A673 (cell line): ENCODE measurements around the gene HESX1. TPM values are rescaled to one million over a fixed set of nuclear protein-coding genes. Genes with fewer than 3 reads are reported as not detected.

Experiments
- BruUV-seq: library from RNA; stranded (reverse); fragments of 400-500 nt; replicated peaks from 2 replicates; lab custom pipeline; 2021; lab: Mats Ljungman, UMichigan
- CTCF ChIA-PET: fragments of 300-600 bp; sonication (Branson Sonifier 250); formaldehyde crosslinking; loops from one replicate; lab custom pipeline; 2022; ENCODE audit warnings: antibody characterized with exemption; lab: Charles Lee
- POLR2A ChIA-PET: fragments of 300-600 bp; sonication (Branson Sonifier 250); formaldehyde crosslinking; loops from one replicate; lab custom pipeline; 2022; ENCODE audit warnings: antibody characterized with exemption; ENCODE audit not compliant: low non-redundant PET; lab: Charles Lee
- DNase-seq: peaks from one replicate; pipeline ENCODE4 v3.0.0-alpha.2; 2015; ENCODE audit warnings: low spot score
- H3K27ac ChIP-seq: fragments of 200-600 bp; sonication (generic); 2 replicates; pipeline ENCODE4 v1.5.1; 2016; ENCODE audit warnings: mixed run types, low read depth, mild to moderate bottlenecking, mixed read lengths, antibody characterized with exemption, low read length; ENCODE audit not compliant: poor library complexity, severe bottlenecking
- H3K27me3 ChIP-seq: fragments of 200-600 bp; sonication (generic); replicated peaks from 2 replicates; pipeline ENCODE4 v1.6.1; 2017; ENCODE audit warnings: mixed run types, low read depth, mild to moderate bottlenecking, mixed read lengths, antibody characterized with exemption, low read length; ENCODE audit not compliant: insufficient read depth, poor library complexity
- H3K36me3 ChIP-seq: fragments of 200-600 bp; sonication (generic); 2 replicates; pipeline ENCODE4 v1.6.1; 2016; ENCODE audit warnings: mixed run types, mild to moderate bottlenecking, mixed read lengths, antibody characterized with exemption, low read length; ENCODE audit not compliant: insufficient read depth, poor library complexity, severe bottlenecking
- H3K4me1 ChIP-seq: fragments of 200-600 bp; sonication (generic); 2 replicates; pipeline ENCODE4 v1.6.1; 2017; ENCODE audit warnings: mixed run types, mild to moderate bottlenecking, mixed read lengths, antibody characterized with exemption, low read length; ENCODE audit not compliant: insufficient read depth, poor library complexity, severe bottlenecking
- H3K4me3 ChIP-seq: fragments of 200-600 bp; sonication (generic); 2 replicates; pipeline ENCODE4 v1.5.1; 2016; ENCODE audit warnings: low read depth, mixed run types, mild to moderate bottlenecking, mixed read lengths, low read length; ENCODE audit not compliant: poor library complexity, severe bottlenecking
- H3K9me3 ChIP-seq: fragments of 200-600 bp; sonication (generic); 2 replicates; pipeline ENCODE4 v1.6.1; 2016; ENCODE audit warnings: mixed run types, low read depth, mild to moderate bottlenecking, mixed read lengths, antibody characterized with exemption, low read length; ENCODE audit not compliant: poor library complexity, severe bottlenecking
- CTCF ChIP-seq: fragments of 300-800, 200-600 bp; sonication (generic); conservative IDR thresholded peaks from 2 replicates; pipeline ENCODE4 v1.5.1; 2017; ENCODE audit warnings: low read depth, mild to moderate bottlenecking, antibody characterized with exemption, low read length, moderate library complexity, mixed read lengths
- EZH2 ChIP-seq: fragments of 200-600 bp; sonication (generic); IDR thresholded peaks from 2 replicates; pipeline ENCODE4 v1.6.1; 2017; ENCODE audit warnings: borderline replicate concordance, low read depth, mild to moderate bottlenecking, mixed read lengths, antibody characterized with exemption, low read length; ENCODE audit not compliant: poor library complexity, severe bottlenecking
- intact Hi-C: fragments of 100-400 bp; cut with micrococcal nuclease; formaldehyde crosslinking; loops from one replicate; pipeline ENCODE4 v1.10.0; 2022; ENCODE audit not compliant: unreplicated experiment
- total RNA-seq: library from RNA; stranded (reverse); gene quantifications from 2 replicates; pipeline ENCODE4 v1.2.3, GENCODE V29; 2021

Gene HESX1
- total RNA-seq, 1 experiment from 2014 or later: not detected

- H3K36me3 ChIP-seq: no peaks in the 10 kb centered on the region
- TF ChIP-seq EZH2 (no peak), CTCF (no peak)
- H3K27me3 ChIP-seq: no peaks in the 10 kb centered on the region
- H3K9me3 ChIP-seq: no peaks in the 10 kb centered on the region
- H3K27ac ChIP-seq: no peak overlapping the region
- BruUV-seq: no TSS peak
- CTCF ChIA-PET: no interaction called here
- H3K4me3 ChIP-seq: no peak overlapping the region
- no peak for DNase-seq
- POLR2A ChIA-PET: interaction anchor here (0.5 kb wide), 1 partner anchor 40 kb away, joined by 13 read pairs; no protein-coding TSS in a partner anchor
- peaks cover 41% of the 10 kb centered on the region for H3K4me1 ChIP-seq
- intact Hi-C loops: no loop called here
These were observed 42.2 kb downstream of the HESX1 start for GRCh38 chr3:57157545-57157944.

- H3K27ac ChIP-seq: no peak overlapping the region
- intact Hi-C loops: no loop called here
- no peaks in the 10 kb centered on the region for H3K36me3 ChIP-seq
- CTCF ChIA-PET: no interaction called here
- no peaks in the 10 kb centered on the region for H3K27me3 ChIP-seq
- peaks cover 50% of the 10 kb centered on the region for H3K4me1 ChIP-seq
- BruUV-seq: no TSS peak
- DNase-seq: no peak
- POLR2A ChIA-PET: no interaction called here
- no peak overlapping the region for H3K4me3 ChIP-seq
- TF ChIP-seq EZH2 (no peak), CTCF (no peak)
- no peaks in the 10 kb centered on the region for H3K9me3 ChIP-seq
These were observed 44.5 kb downstream of the HESX1 start for GRCh38 chr3:57155310-57155643.

GRCh38 chr3:57154470-57155309 lies 45.1 kb downstream of the HESX1 start:
- Histone ChIP-seq H3K4me3 (no peak overlapping the region), H3K27me3 (no peaks in the 10 kb centered on the region), H3K27ac (no peak overlapping the region), H3K4me1 (peaks cover 51% of the 10 kb centered on the region), H3K36me3 (no peaks in the 10 kb centered on the region), H3K9me3 (no peaks in the 10 kb centered on the region)
- TF ChIP-seq EZH2 (no peak), CTCF (no peak)
- POLR2A ChIA-PET: no interaction called here
- no peak for DNase-seq
- BruUV-seq: no TSS peak
- CTCF ChIA-PET: no interaction called here
- intact Hi-C loops: no loop called here
